ENCODE measurements around the gene PHACTR2.

Gene PHACTR2

DNA sequence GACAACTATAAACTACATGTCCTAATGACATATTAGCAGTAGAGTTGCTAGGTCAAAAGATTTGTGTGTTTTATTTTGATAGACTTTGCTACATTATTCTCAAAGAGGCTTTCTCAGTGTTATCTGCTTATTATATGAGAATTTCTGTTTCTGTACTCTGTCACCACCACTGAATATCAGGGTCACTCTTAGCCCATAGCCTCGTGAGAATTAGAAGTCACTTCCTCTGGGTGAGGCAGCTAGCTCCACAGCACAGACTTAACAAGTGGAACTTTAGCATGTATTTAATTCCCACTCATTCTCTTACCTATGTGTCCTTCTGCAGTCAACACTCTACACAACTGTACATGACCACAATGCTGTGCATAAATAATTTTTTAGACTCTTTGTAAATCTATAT is 6.7 kb downstream of the PHACTR2 start:
- TF ChIP-seq CTCF (IDR thresholded peaks at IDR 0.05; ENCODE audit: control extremely low read depth, extremely low read depth, low read depth, missing control alignments), result no peak
- DNase-seq (ENCODE audit: extremely low spot score), result no peak
- ChIA-PET CTCF (no interaction called here), POLR2A (no interaction called here)

DNA sequence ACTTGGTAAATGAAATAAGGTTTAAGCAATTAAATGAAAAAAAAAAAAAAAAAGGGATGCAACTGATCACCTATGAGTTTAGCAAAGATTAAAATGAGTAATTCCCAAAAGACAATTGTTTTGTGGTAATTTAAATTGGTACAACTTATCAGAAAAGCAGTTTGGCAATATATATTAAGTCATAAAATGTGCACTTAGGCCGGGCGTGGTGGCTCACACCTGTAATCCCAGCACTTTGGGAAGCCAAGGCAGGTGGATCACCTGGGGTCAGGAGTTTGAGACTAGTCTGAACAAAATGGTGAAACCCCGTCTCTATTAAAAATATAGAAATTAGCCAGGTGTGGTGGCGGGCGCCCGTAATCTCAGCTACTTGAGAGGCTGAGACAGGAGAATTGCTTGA is 7.9 kb downstream of the PHACTR2 start:
- ChIA-PET POLR2A (no interaction called here), CTCF (no interaction called here)
- TF ChIP-seq CTCF (IDR thresholded peaks at IDR 0.05; ENCODE audit: control extremely low read depth, extremely low read depth, low read depth, missing control alignments), result no peak
- DNase-seq (ENCODE audit: extremely low spot score), result no peak

DNA sequence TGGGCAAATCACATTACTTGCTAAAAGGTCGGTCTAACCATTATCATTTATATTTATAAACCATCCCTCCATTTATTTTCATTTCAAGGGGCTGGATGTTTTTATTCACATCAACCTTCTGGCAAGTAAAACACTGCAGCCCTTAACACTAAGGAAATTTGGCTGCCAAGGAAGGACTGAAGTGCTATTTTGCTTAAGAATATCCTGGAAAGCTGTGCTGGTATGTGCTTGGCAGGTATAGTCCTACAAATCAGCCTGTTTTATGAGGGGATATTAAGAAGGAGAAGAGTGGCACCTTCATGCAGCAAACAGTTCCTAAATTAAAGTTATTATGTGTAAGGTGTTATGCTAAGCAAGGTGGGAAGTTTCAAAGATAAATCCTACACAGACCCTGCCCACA is 9.8 kb downstream of the PHACTR2 start:
- ChIA-PET POLR2A (no interaction called here), CTCF (no interaction called here)
- no peak for DNase-seq (ENCODE audit: extremely low spot score)
- no peak for TF ChIP-seq CTCF (IDR thresholded peaks at IDR 0.05; ENCODE audit: control extremely low read depth, extremely low read depth, low read depth, missing control alignments)

- ChIA-PET CTCF (interaction anchor here (1.7 kb wide), 1 partner anchor 11 kb away, joined by 6 read pairs; no protein-coding TSS in a partner anchor), POLR2A (no interaction called here)
- TF ChIP-seq CTCF (IDR thresholded peaks at IDR 0.05; ENCODE audit: control extremely low read depth, extremely low read depth, low read depth, missing control alignments), result no peak
- DNase-seq (ENCODE audit: extremely low spot score), result no peak
Measured at GRCh38 chr6:143688681-143689080, 10.9 kb downstream of the PHACTR2 start.

- ChIA-PET POLR2A (no interaction called here), CTCF (interaction anchor here (1.7 kb wide), 1 partner anchor 10 kb away, joined by 6 read pairs; no protein-coding TSS in a partner anchor)
- no peak for DNase-seq (ENCODE audit: extremely low spot score)
- no peak for TF ChIP-seq CTCF (IDR thresholded peaks at IDR 0.05; ENCODE audit: control extremely low read depth, extremely low read depth, low read depth, missing control alignments)
Measured at GRCh38 chr6:143689852-143690251, 12.1 kb downstream of the PHACTR2 start.

DNA sequence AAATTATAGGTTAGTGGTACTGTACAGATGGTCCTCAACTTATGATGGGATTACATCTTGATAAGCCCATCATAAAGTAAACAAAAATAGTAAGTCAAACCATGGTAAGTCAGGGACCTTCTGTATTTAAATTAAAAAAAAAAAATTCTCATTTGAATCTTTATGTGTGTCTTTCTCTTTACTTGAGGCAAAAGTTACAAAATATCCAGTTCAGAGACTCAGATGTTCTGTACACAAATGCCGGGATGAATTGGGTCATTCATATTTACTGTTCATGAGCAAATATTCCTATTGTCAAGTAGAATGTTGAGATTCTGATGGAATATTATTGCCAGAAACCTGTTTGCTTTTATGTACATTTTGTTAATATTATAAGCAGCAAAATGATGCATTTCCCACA is 13.4 kb downstream of the PHACTR2 start:
- ChIA-PET POLR2A (no interaction called here), CTCF (no interaction called here)
- no peak for DNase-seq (ENCODE audit: extremely low spot score)
- no peak for TF ChIP-seq CTCF (IDR thresholded peaks at IDR 0.05; ENCODE audit: control extremely low read depth, extremely low read depth, low read depth, missing control alignments)
